GM23338 (cell line): Measurements from ENCODE around the gene MED13L. TPM values are rescaled to one million over a fixed set of nuclear protein-coding genes. Genes with fewer than 3 reads are reported as not detected.

ENCODE experiments used
- ATAC-seq: fragments of 200-7000 bp; cut with Tn5 transposase; 3 replicates; pipeline ENCODE4 v1.9.1; 2020
- DNase-seq: peaks from one replicate; pipeline ENCODE4 v3.0.0-alpha.2; 2015; ENCODE audit warnings: low spot score
- H2AFZ ChIP-seq: fragments of 200-600 bp; sonication (generic); 2 replicates; pipeline ENCODE4 v1.8.0; 2016; ENCODE audit warnings: antibody characterized with exemption, mild to moderate bottlenecking, moderate library complexity
- H3F3A ChIP-seq: fragments of 200-600 bp; sonication (generic); replicated peaks from 2 replicates; pipeline ENCODE4 v1.8.0; 2017; ENCODE audit warnings: antibody characterized with exemption, mixed run types, low read depth
- H3K27ac ChIP-seq: fragments of 200-600 bp; sonication (generic); 2 replicates; pipeline ENCODE4 v1.6.1; 2016; ENCODE audit warnings: low read depth
- H3K27me3 ChIP-seq: fragments of 200-600 bp; sonication (generic); 2 replicates; pipeline ENCODE4 v1.8.0; 2016; ENCODE audit warnings: mild to moderate bottlenecking, mixed run types, moderate library complexity; ENCODE audit not compliant: insufficient read depth
- H3K36me3 ChIP-seq: fragments of 200-600 bp; sonication (generic); 2 replicates; pipeline ENCODE4 v1.8.0; 2016; ENCODE audit warnings: mild to moderate bottlenecking; ENCODE audit not compliant: insufficient read depth
- H3K4me1 ChIP-seq: fragments of 200-600 bp; sonication (generic); 2 replicates; pipeline ENCODE4 v1.8.0; 2016; ENCODE audit warnings: mild to moderate bottlenecking, moderate library complexity; ENCODE audit not compliant: insufficient read depth
- H3K4me2 ChIP-seq: fragments of 200-600 bp; sonication (generic); 2 replicates; pipeline ENCODE4 v1.7.1; 2017; ENCODE audit warnings: mixed run types
- H3K4me3 ChIP-seq: fragments of 200-600 bp; sonication (generic); 2 replicates; pipeline ENCODE4 v1.6.1; 2016; ENCODE audit warnings: mixed run types
- H3K79me2 ChIP-seq: fragments of 200-600 bp; sonication (generic); replicated peaks from 2 replicates; pipeline ENCODE4 v1.8.0; 2017; ENCODE audit warnings: mild to moderate bottlenecking; ENCODE audit not compliant: insufficient read depth
- H3K9me2 ChIP-seq: fragments of 200-600 bp; sonication (generic); 2 replicates; pipeline ENCODE4 v1.8.0; 2017; ENCODE audit not compliant: insufficient read depth
- H4K20me1 ChIP-seq: fragments of 200-600 bp; sonication (generic); replicated peaks from 2 replicates; pipeline ENCODE4 v1.8.0; 2017; ENCODE audit warnings: mild to moderate bottlenecking; ENCODE audit not compliant: insufficient read depth
- H3K27ac Mint-ChIP-seq: 2 replicates; pipeline ENCODE4 v1.8.0; 2020; ENCODE audit warnings: inconsistent platforms, mild to moderate bottlenecking, moderate library complexity, mixed read lengths
- H3K27me3 Mint-ChIP-seq: 3 replicates; pipeline ENCODE4 v1.8.0; 2022; ENCODE audit warnings: low read depth, mild to moderate bottlenecking, moderate library complexity, mixed read lengths, inconsistent platforms; ENCODE audit not compliant: insufficient read depth, poor library complexity
- H3K36me3 Mint-ChIP-seq: 3 replicates; pipeline ENCODE4 v1.8.0; 2021; ENCODE audit warnings: low read depth, mild to moderate bottlenecking, inconsistent platforms, moderate library complexity, mixed read lengths
- H3K4me1 Mint-ChIP-seq: 3 replicates; pipeline ENCODE4 v1.8.0; 2020; ENCODE audit warnings: mild to moderate bottlenecking, inconsistent platforms, mixed read lengths
- H3K4me3 Mint-ChIP-seq: 3 replicates; pipeline ENCODE4 v1.8.0; 2021; ENCODE audit warnings: moderate library complexity, mild to moderate bottlenecking, inconsistent platforms, mixed read lengths
- H3K9me3 Mint-ChIP-seq: 3 replicates; pipeline ENCODE4 v1.8.0; 2020; ENCODE audit warnings: moderate library complexity, mild to moderate bottlenecking, inconsistent platforms, mixed read lengths
- CREB1 ChIP-seq: fragments of 250-450 bp; sonication (Bioruptor Pico); IDR thresholded peaks from 2 replicates; pipeline ENCODE4 v1.5.0; 2020; ENCODE audit warnings: low read depth, mild to moderate bottlenecking, moderate library complexity
- CTCF ChIP-seq, 2 experiments: fragments of 200-600 bp in 1 of 2; sonication (generic) in 1 of 2; conservative IDR thresholded peaks; 2 replicates each; pipeline versions ENCODE4 v1.5.1 to v1.6.1; 2016 to 2017; ENCODE audit warnings: antibody characterized with exemption in 2 of 2, low read depth in 2 of 2, mild to moderate bottlenecking in 2 of 2, moderate library complexity in 1 of 2
- EZH2 ChIP-seq: fragments of 200-600 bp; sonication (generic); IDR thresholded peaks from one replicate; pipeline ENCODE4 v1.8.0; 2017; ENCODE audit warnings: antibody characterized with exemption, mild to moderate bottlenecking, low read depth; ENCODE audit not compliant: unreplicated experiment
- JUNB ChIP-seq: IDR thresholded peaks from one replicate; pipeline ENCODE4 v1.6.1; 2016; ENCODE audit warnings: antibody characterized with exemption; ENCODE audit not compliant: unreplicated experiment
- NANOG ChIP-seq: IDR thresholded peaks from 2 replicates; pipeline ENCODE4 v1.6.1; 2016; ENCODE audit warnings: antibody characterized with exemption, borderline replicate concordance
- POLR2AphosphoS5 ChIP-seq: IDR thresholded peaks from 2 replicates; pipeline ENCODE4 v1.6.1; 2016; ENCODE audit warnings: antibody characterized with exemption, low read depth
- REST ChIP-seq: IDR thresholded peaks from one replicate; pipeline ENCODE4 v1.6.1; 2018; ENCODE audit warnings: antibody characterized with exemption; ENCODE audit not compliant: unreplicated experiment
- STAT1 ChIP-seq: IDR thresholded peaks from one replicate; pipeline ENCODE4 v1.6.1; 2016; ENCODE audit warnings: antibody characterized with exemption; ENCODE audit not compliant: unreplicated experiment
- ZNF114 ChIP-seq: fragments of 250-450 bp; sonication (Bioruptor Pico); IDR thresholded peaks from 2 replicates; pipeline ENCODE4 v1.5.0; 2020; ENCODE audit warnings: mild to moderate bottlenecking, moderate library complexity
- ZNF331 ChIP-seq: fragments of 250-450 bp; sonication (Bioruptor Pico); IDR thresholded peaks from 2 replicates; pipeline ENCODE4 v1.5.0; 2020; ENCODE audit warnings: low read depth, mild to moderate bottlenecking, moderate library complexity
- ZNF462 ChIP-seq: fragments of 250-450 bp; sonication (Bioruptor Pico); IDR thresholded peaks from 2 replicates; pipeline ENCODE4 v1.5.0; 2020; ENCODE audit warnings: mild to moderate bottlenecking, moderate library complexity
- polyA plus RNA-seq: library from polyadenylated mRNA; unstranded; fragments of >200 nt; fragmentation: Nextera tagmentation; extraction: Ambion mirVana; gene quantifications from 2 replicates; pipeline ENCODE4 v1.2.1, GENCODE V29; 2016
- total RNA-seq: library from RNA; depleted of rRNA; stranded (reverse); fragments of >200 nt; shearing (Covaris generic); gene quantifications from 2 replicates; pipeline ENCODE4 v1.2.3, GENCODE V29; 2014

The MED13L gene
- total and polyA plus RNA-seq, 2 experiments from 2014 or later, result 20.9 to 73.6 TPM

GRCh38 chr12:116019415-116019814, 258.1 kb downstream of the MED13L start:
- TF ChIP-seq ZNF462 (CRISPR knock-in tag), result no peak
- TF ChIP-seq JUNB, result no peak
- TF ChIP-seq CREB1 (CRISPR knock-in tag), result no peak
- TF ChIP-seq NANOG, result no peak
- no peak for TF ChIP-seq ZNF331 (CRISPR knock-in tag)
- no peak for TF ChIP-seq ZNF114
- no peak for TF ChIP-seq POLR2AphosphoS5
- TF ChIP-seq CTCF (conservative IDR thresholded peaks at IDR 0.05; ENCODE audit: low read depth in 2 of 2), result no peak
- TF ChIP-seq STAT1, result no peak
- no peak for TF ChIP-seq EZH2
- no peak for TF ChIP-seq REST
- H3K79me2 ChIP-seq, result peaks cover 8% of the 10 kb centered on the region; the same call in 1 of the 2 replicates
- no peaks in the 10 kb centered on the region for H3F3A ChIP-seq
- H4K20me1 ChIP-seq, result no peaks in the 10 kb centered on the region
- H3K9me3 Mint-ChIP-seq, result no peaks in the 10 kb centered on the region
- no peaks in the 10 kb centered on the region for H3K27me3 ChIP-seq
- no peaks in the 10 kb centered on the region for H3K4me1 ChIP-seq
- H3K4me1 Mint-ChIP-seq, result peaks cover 6% of the 10 kb centered on the region; the same call in 2 of the 3 replicates
- H3K4me2 ChIP-seq, result no peak overlapping the region
- no peak overlapping the region for H2AFZ ChIP-seq
- DNase-seq (no peak), ATAC-seq (no peak)
- no peaks in the 10 kb centered on the region for H3K27me3 Mint-ChIP-seq
- H3K27ac ChIP-seq, result no peak overlapping the region
- H3K27ac Mint-ChIP-seq, result no peak overlapping the region
- H3K4me3 Mint-ChIP-seq, result no peak overlapping the region
- H3K9me2 ChIP-seq, result no peaks in the 10 kb centered on the region
- H3K4me3 ChIP-seq, result no peak overlapping the region
- 0 out of 2 replicates have a peak, but pooled peaks cover 7% of the 10 kb centered on the region for H3K36me3 ChIP-seq
- peaks cover 11% of the 10 kb centered on the region for H3K36me3 Mint-ChIP-seq
